HepG2 (cell line): ENCODE results near the gene GPBAR1. TPM values are rescaled to one million over a fixed set of nuclear protein-coding genes. Genes with fewer than 3 reads are reported as not detected.

ENCODE experiments used
- HDAC1 ChIP-seq: sonication (generic); formaldehyde crosslinking; IDR thresholded peaks from 2 replicates; pipeline ENCODE4 v1.5.1; 2020; ENCODE audit warnings: mild to moderate bottlenecking, missing genetic modification reagents
- HDAC2 ChIP-seq: sonication (generic); formaldehyde crosslinking; IDR thresholded peaks from 2 replicates; pipeline ENCODE4 v1.4.0; 2020; ENCODE audit warnings: missing genetic modification reagents
- JUND ChIP-seq: sonication (generic); formaldehyde crosslinking; IDR thresholded peaks from 2 replicates; pipeline ENCODE4 v1.8.0; 2022; ENCODE audit warnings: mild to moderate bottlenecking, missing genetic modification reagents
- KDM2A ChIP-seq: sonication (generic); formaldehyde crosslinking; IDR thresholded peaks from 2 replicates; pipeline ENCODE4 v1.4.0; 2020; ENCODE audit warnings: low read depth, missing genetic modification reagents, borderline replicate concordance
- MED1 ChIP-seq: sonication (generic); formaldehyde crosslinking; IDR thresholded peaks from 2 replicates; pipeline ENCODE4 v1.4.0; 2020; ENCODE audit warnings: missing genetic modification reagents
- MXD1 ChIP-seq: sonication (generic); formaldehyde crosslinking; IDR thresholded peaks from 2 replicates; pipeline ENCODE4 v1.4.0; 2020; ENCODE audit warnings: mild to moderate bottlenecking, missing genetic modification reagents
- PLSCR1 ChIP-seq: sonication (generic); formaldehyde crosslinking; IDR thresholded peaks from 2 replicates; pipeline ENCODE4 v1.5.0; 2020; ENCODE audit warnings: missing genetic modification reagents, mild to moderate bottlenecking, borderline replicate concordance
- RARA ChIP-seq: IDR thresholded peaks from 2 replicates; pipeline ENCODE4 v1.6.1; 2016; ENCODE audit warnings: missing genetic modification reagents, missing compliant biosample characterization
- SIN3A ChIP-seq: IDR thresholded peaks from 2 replicates; pipeline ENCODE4 v1.6.1; 2011; ENCODE audit warnings: low read depth, mild to moderate bottlenecking, control low read depth, low read length, borderline replicate concordance
- SKI ChIP-seq: fragments of 450-650 bp; IDR thresholded peaks from one replicate; pipeline ENCODE4 v1.6.1; 2018; ENCODE audit warnings: mild to moderate bottlenecking; ENCODE audit not compliant: partially characterized antibody
- TMF1 ChIP-seq: sonication (generic); formaldehyde crosslinking; IDR thresholded peaks from 2 replicates; pipeline ENCODE4 v1.8.1; 2022; ENCODE audit warnings: low read depth, missing genetic modification reagents
- ZBTB40 ChIP-seq, 2 experiments: fragments of 450-650 bp in 1 of 2; sonication (generic) in 1 of 2; formaldehyde crosslinking in 1 of 2; IDR thresholded peaks; 2 replicates each; pipeline versions ENCODE4 v1.6.1 to v1.8.0; 2016 to 2022; ENCODE audit warnings: antibody characterized with exemption in 1 of 2, mild to moderate bottlenecking in 1 of 2, missing genetic modification reagents in 1 of 2
- ZNF280D ChIP-seq: sonication (generic); formaldehyde crosslinking; IDR thresholded peaks from 2 replicates; pipeline ENCODE4 v1.5.1; 2020; ENCODE audit warnings: mild to moderate bottlenecking, missing genetic modification reagents
- ZNF282 ChIP-seq: fragments of 450-650 bp; IDR thresholded peaks from 2 replicates; pipeline ENCODE4 v1.6.1; 2018; ENCODE audit not compliant: partially characterized antibody
- ZNF350 ChIP-seq: sonication (generic); formaldehyde crosslinking; IDR thresholded peaks from 2 replicates; pipeline ENCODE4 v1.4.0; 2020; ENCODE audit warnings: mild to moderate bottlenecking, low read depth, missing genetic modification reagents, borderline replicate concordance
- ZNF382 ChIP-seq: sonication (generic); formaldehyde crosslinking; IDR thresholded peaks from 2 replicates; pipeline ENCODE4 v1.5.0; 2020; ENCODE audit warnings: missing genetic modification reagents, mild to moderate bottlenecking, borderline replicate concordance
- ZNF772 ChIP-seq: sonication (generic); formaldehyde crosslinking; IDR thresholded peaks from 2 replicates; pipeline ENCODE4 v1.5.0; 2020; ENCODE audit warnings: mild to moderate bottlenecking, missing genetic modification reagents
- polyA plus RNA-seq, 8 experiments: library from polyadenylated mRNA; depleted of rRNA in 3 of 8; stranded (reverse) in 7 of 8; unstranded in 1 of 8; fragments of >200 nt; fragmentation: Illumina TruSeq in 4 of 8; extraction: Trizol in 4 of 8; gene quantifications; 2 replicates each; pipeline versions ENCODE4 v1.2.1 to v1.2.3, GENCODE V29; 2011 to 2016; ENCODE audit warnings: low read depth in 4 of 8, missing spikeins in 1 of 8, mixed read lengths in 1 of 8; ENCODE audit not compliant: insufficient read depth in 1 of 8
- total RNA-seq, 5 experiments: library from RNA; depleted of rRNA; stranded (reverse); fragments of >200 nt; fragmentation: Illumina TruSeq; extraction: Trizol; gene quantifications; 2 replicates each; pipeline ENCODE4 v1.2.3, GENCODE V29; 2016; ENCODE audit warnings: low read depth in 1 of 5

The GPBAR1 gene
- total and polyA plus RNA-seq, 2 of the 13 experiments (the other 11 are each of a cell fraction or from before 2014, with no cell fraction given) = 0.05 to 0.09 TPM

GRCh38 chr2:218296847-218297246 lies 36.0 kb downstream of the GPBAR1 start (continued):
- TF ChIP-seq TMF1 (CRISPR knock-in tag) (no peak), JUND (CRISPR knock-in tag) (no peak), KDM2A (CRISPR knock-in tag) (0 out of 2 replicates have a peak, but pooled peaks have one; percentile 17), PLSCR1 (no peak), ZBTB40 (IDR thresholded peaks at IDR 0.05) (no peak), ZBTB40 (CRISPR knock-in tag; IDR thresholded peaks at IDR 0.05) (no peak), ZNF772 (CRISPR knock-in tag) (peak; percentile 36; the same call in 1 of the 2 replicates), ZNF280D (0 out of 2 replicates have a peak, but pooled peaks have one; percentile 28), HDAC1 (CRISPR knock-in tag) (0 out of 2 replicates have a peak, but pooled peaks have one; percentile 10), HDAC2 (CRISPR knock-in tag) (peak; percentile 42; the same call in 1 of the 2 replicates), MED1 (CRISPR knock-in tag) (peak; percentile 61; the same call in 1 of the 2 replicates), SIN3A (no peak), MXD1 (CRISPR knock-in tag) (no peak), ZNF350 (CRISPR knock-in tag) (0 out of 2 replicates have a peak, but pooled peaks have one; percentile 29), SKI (peak; percentile 36), ZNF382 (CRISPR knock-in tag) (no peak), ZNF282 (no peak), RARA (peak; percentile 64)
